Gastrocnemius medialis (tissue), 4 donors: ENCODE data around the gene METTL22.

ENCODE experiments used
- CTCF ChIP-seq, 5 experiments: fragments of 450-650 bp in 3 of 5; fragments of 200-600 bp in 2 of 5; sonication (generic) in 2 of 5; IDR thresholded peaks in 4 of 5; conservative IDR thresholded peaks in 1 of 5; 1 replicate in 4 of 5; 2 replicates in 1 of 5; pipeline ENCODE4 v1.5.1; 2016 to 2019; ENCODE audit warnings: antibody characterized with exemption in 5 of 5, mild to moderate bottlenecking in 3 of 5, moderate library complexity in 3 of 5
- POLR2A ChIP-seq, 2 donors: fragments of 450-650 bp; IDR thresholded peaks; one replicate each; pipeline ENCODE4 v1.6.1; 2017; ENCODE audit warnings: antibody characterized with exemption in 2 of 2, mild to moderate bottlenecking in 2 of 2, moderate library complexity in 2 of 2

- TF ChIP-seq CTCF (IDR thresholded peaks at IDR 0.05 in 4 of 5, conservative IDR thresholded peaks at IDR 0.05 in 1 of 5) (no peak), POLR2A (IDR thresholded peaks at IDR 0.05) (no peak)
These were observed 25.7 kb upstream of the METTL22 start for GRCh38 chr16:8595783-8596182.
